GM23338 (cell line): ENCODE results near the gene FRAS1. TPM values are rescaled to one million over a fixed set of nuclear protein-coding genes. Genes with fewer than 3 reads are reported as not detected.

Source experiments
- ATAC-seq: fragments of 200-7000 bp; cut with Tn5 transposase; 3 replicates; pipeline ENCODE4 v1.9.1; 2020
- DNase-seq: peaks from one replicate; pipeline ENCODE4 v3.0.0-alpha.2; 2015; ENCODE audit warnings: low spot score
- H2AFZ ChIP-seq: fragments of 200-600 bp; sonication (generic); 2 replicates; pipeline ENCODE4 v1.8.0; 2016; ENCODE audit warnings: antibody characterized with exemption, mild to moderate bottlenecking, moderate library complexity
- H3F3A ChIP-seq: fragments of 200-600 bp; sonication (generic); replicated peaks from 2 replicates; pipeline ENCODE4 v1.8.0; 2017; ENCODE audit warnings: antibody characterized with exemption, mixed run types, low read depth
- H3K27ac ChIP-seq: fragments of 200-600 bp; sonication (generic); 2 replicates; pipeline ENCODE4 v1.6.1; 2016; ENCODE audit warnings: low read depth
- H3K27me3 ChIP-seq: fragments of 200-600 bp; sonication (generic); 2 replicates; pipeline ENCODE4 v1.8.0; 2016; ENCODE audit warnings: mild to moderate bottlenecking, mixed run types, moderate library complexity; ENCODE audit not compliant: insufficient read depth
- H3K36me3 ChIP-seq: fragments of 200-600 bp; sonication (generic); 2 replicates; pipeline ENCODE4 v1.8.0; 2016; ENCODE audit warnings: mild to moderate bottlenecking; ENCODE audit not compliant: insufficient read depth
- H3K4me1 ChIP-seq: fragments of 200-600 bp; sonication (generic); 2 replicates; pipeline ENCODE4 v1.8.0; 2016; ENCODE audit warnings: mild to moderate bottlenecking, moderate library complexity; ENCODE audit not compliant: insufficient read depth
- H3K4me2 ChIP-seq: fragments of 200-600 bp; sonication (generic); 2 replicates; pipeline ENCODE4 v1.7.1; 2017; ENCODE audit warnings: mixed run types
- H3K4me3 ChIP-seq: fragments of 200-600 bp; sonication (generic); 2 replicates; pipeline ENCODE4 v1.6.1; 2016; ENCODE audit warnings: mixed run types
- H3K79me2 ChIP-seq: fragments of 200-600 bp; sonication (generic); replicated peaks from 2 replicates; pipeline ENCODE4 v1.8.0; 2017; ENCODE audit warnings: mild to moderate bottlenecking; ENCODE audit not compliant: insufficient read depth
- H3K9me2 ChIP-seq: fragments of 200-600 bp; sonication (generic); 2 replicates; pipeline ENCODE4 v1.8.0; 2017; ENCODE audit not compliant: insufficient read depth
- H4K20me1 ChIP-seq: fragments of 200-600 bp; sonication (generic); replicated peaks from 2 replicates; pipeline ENCODE4 v1.8.0; 2017; ENCODE audit warnings: mild to moderate bottlenecking; ENCODE audit not compliant: insufficient read depth
- H3K27ac Mint-ChIP-seq: 2 replicates; pipeline ENCODE4 v1.8.0; 2020; ENCODE audit warnings: inconsistent platforms, mild to moderate bottlenecking, moderate library complexity, mixed read lengths
- H3K27me3 Mint-ChIP-seq: 3 replicates; pipeline ENCODE4 v1.8.0; 2022; ENCODE audit warnings: low read depth, mild to moderate bottlenecking, moderate library complexity, mixed read lengths, inconsistent platforms; ENCODE audit not compliant: insufficient read depth, poor library complexity
- H3K36me3 Mint-ChIP-seq: 3 replicates; pipeline ENCODE4 v1.8.0; 2021; ENCODE audit warnings: low read depth, mild to moderate bottlenecking, inconsistent platforms, moderate library complexity, mixed read lengths
- H3K4me1 Mint-ChIP-seq: 3 replicates; pipeline ENCODE4 v1.8.0; 2020; ENCODE audit warnings: mild to moderate bottlenecking, inconsistent platforms, mixed read lengths
- H3K4me3 Mint-ChIP-seq: 3 replicates; pipeline ENCODE4 v1.8.0; 2021; ENCODE audit warnings: moderate library complexity, mild to moderate bottlenecking, inconsistent platforms, mixed read lengths
- H3K9me3 Mint-ChIP-seq: 3 replicates; pipeline ENCODE4 v1.8.0; 2020; ENCODE audit warnings: moderate library complexity, mild to moderate bottlenecking, inconsistent platforms, mixed read lengths
- CREB1 ChIP-seq: fragments of 250-450 bp; sonication (Bioruptor Pico); IDR thresholded peaks from 2 replicates; pipeline ENCODE4 v1.5.0; 2020; ENCODE audit warnings: low read depth, mild to moderate bottlenecking, moderate library complexity
- EZH2 ChIP-seq: fragments of 200-600 bp; sonication (generic); IDR thresholded peaks from one replicate; pipeline ENCODE4 v1.8.0; 2017; ENCODE audit warnings: antibody characterized with exemption, mild to moderate bottlenecking, low read depth; ENCODE audit not compliant: unreplicated experiment
- EZH2phosphoT487 ChIP-seq: fragments of 200-600 bp; sonication (generic); IDR thresholded peaks from one replicate; pipeline ENCODE4 v1.8.1; 2018; ENCODE audit warnings: antibody characterized with exemption; ENCODE audit not compliant: unreplicated experiment
- JUNB ChIP-seq: IDR thresholded peaks from one replicate; pipeline ENCODE4 v1.6.1; 2016; ENCODE audit warnings: antibody characterized with exemption; ENCODE audit not compliant: unreplicated experiment
- NANOG ChIP-seq: IDR thresholded peaks from 2 replicates; pipeline ENCODE4 v1.6.1; 2016; ENCODE audit warnings: antibody characterized with exemption, borderline replicate concordance
- POLR2AphosphoS5 ChIP-seq: IDR thresholded peaks from 2 replicates; pipeline ENCODE4 v1.6.1; 2016; ENCODE audit warnings: antibody characterized with exemption, low read depth
- STAT1 ChIP-seq: IDR thresholded peaks from one replicate; pipeline ENCODE4 v1.6.1; 2016; ENCODE audit warnings: antibody characterized with exemption; ENCODE audit not compliant: unreplicated experiment
- ZNF114 ChIP-seq: fragments of 250-450 bp; sonication (Bioruptor Pico); IDR thresholded peaks from 2 replicates; pipeline ENCODE4 v1.5.0; 2020; ENCODE audit warnings: mild to moderate bottlenecking, moderate library complexity
- ZNF331 ChIP-seq: fragments of 250-450 bp; sonication (Bioruptor Pico); IDR thresholded peaks from 2 replicates; pipeline ENCODE4 v1.5.0; 2020; ENCODE audit warnings: low read depth, mild to moderate bottlenecking, moderate library complexity
- polyA plus RNA-seq: library from polyadenylated mRNA; unstranded; fragments of >200 nt; fragmentation: Nextera tagmentation; extraction: Ambion mirVana; gene quantifications from 2 replicates; pipeline ENCODE4 v1.2.1, GENCODE V29; 2016
- total RNA-seq: library from RNA; depleted of rRNA; stranded (reverse); fragments of >200 nt; shearing (Covaris generic); gene quantifications from 2 replicates; pipeline ENCODE4 v1.2.3, GENCODE V29; 2014
- TF ChIP-seq, protein P1 (sequence below): fragments of 250-450 bp; sonication (Bioruptor Pico); IDR thresholded peaks from 2 replicates; pipeline ENCODE4 v1.5.0; 2020; ENCODE audit warnings: mild to moderate bottlenecking, moderate library complexity
- TF ChIP-seq, protein P2 (sequence below): IDR thresholded peaks from one replicate; pipeline ENCODE4 v1.6.1; 2018; ENCODE audit warnings: antibody characterized with exemption; ENCODE audit not compliant: unreplicated experiment
- TF ChIP-seq, protein P3 (sequence below): IDR thresholded peaks from 2 replicates; pipeline ENCODE4 v1.6.1; 2016; ENCODE audit warnings: antibody characterized with exemption
- TF ChIP-seq, protein P4 (sequence below), 2 experiments: fragments of 200-600 bp in 1 of 2; sonication (generic) in 1 of 2; conservative IDR thresholded peaks; 2 replicates each; pipeline versions ENCODE4 v1.5.1 to v1.6.1; 2016 to 2017; ENCODE audit warnings: antibody characterized with exemption in 2 of 2, low read depth in 2 of 2, mild to moderate bottlenecking in 2 of 2, moderate library complexity in 1 of 2

Gene FRAS1
- total and polyA plus RNA-seq, 2 experiments from 2014 or later, result 12.4 to 108 TPM

DNA sequence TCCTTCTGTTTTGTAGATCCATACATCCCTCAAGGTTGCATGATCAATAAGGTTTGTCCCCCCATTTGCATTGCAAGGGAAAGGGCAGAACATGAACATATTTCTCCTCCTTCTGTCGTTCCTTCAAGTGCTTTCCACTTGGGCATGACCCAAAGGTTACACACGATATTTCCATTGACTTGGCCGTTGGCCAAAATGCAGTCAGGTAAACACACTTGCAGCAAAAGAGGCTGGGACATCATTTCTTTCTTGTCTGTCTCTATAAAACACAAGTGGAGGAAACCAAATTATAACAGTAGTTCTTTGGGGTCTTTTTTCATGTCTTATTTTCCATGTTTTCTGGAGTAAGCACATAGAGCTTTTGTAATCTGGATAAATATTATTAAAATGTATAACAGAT lies 156.1 kb downstream of the FRAS1 start:
- Mint-ChIP-seq H3K4me1 (peaks cover 29% of the 10 kb centered on the region), H3K36me3 (peaks cover 2% of the 10 kb centered on the region; the same call in 2 of the 3 replicates), H3K27ac (no peak overlapping the region), H3K4me3 (no peak overlapping the region), H3K9me3 (peaks cover 2% of the 10 kb centered on the region; the same call in 1 of the 3 replicates), H3K27me3 (peaks cover 1% of the 10 kb centered on the region)
- TF ChIP-seq, protein P1, sequence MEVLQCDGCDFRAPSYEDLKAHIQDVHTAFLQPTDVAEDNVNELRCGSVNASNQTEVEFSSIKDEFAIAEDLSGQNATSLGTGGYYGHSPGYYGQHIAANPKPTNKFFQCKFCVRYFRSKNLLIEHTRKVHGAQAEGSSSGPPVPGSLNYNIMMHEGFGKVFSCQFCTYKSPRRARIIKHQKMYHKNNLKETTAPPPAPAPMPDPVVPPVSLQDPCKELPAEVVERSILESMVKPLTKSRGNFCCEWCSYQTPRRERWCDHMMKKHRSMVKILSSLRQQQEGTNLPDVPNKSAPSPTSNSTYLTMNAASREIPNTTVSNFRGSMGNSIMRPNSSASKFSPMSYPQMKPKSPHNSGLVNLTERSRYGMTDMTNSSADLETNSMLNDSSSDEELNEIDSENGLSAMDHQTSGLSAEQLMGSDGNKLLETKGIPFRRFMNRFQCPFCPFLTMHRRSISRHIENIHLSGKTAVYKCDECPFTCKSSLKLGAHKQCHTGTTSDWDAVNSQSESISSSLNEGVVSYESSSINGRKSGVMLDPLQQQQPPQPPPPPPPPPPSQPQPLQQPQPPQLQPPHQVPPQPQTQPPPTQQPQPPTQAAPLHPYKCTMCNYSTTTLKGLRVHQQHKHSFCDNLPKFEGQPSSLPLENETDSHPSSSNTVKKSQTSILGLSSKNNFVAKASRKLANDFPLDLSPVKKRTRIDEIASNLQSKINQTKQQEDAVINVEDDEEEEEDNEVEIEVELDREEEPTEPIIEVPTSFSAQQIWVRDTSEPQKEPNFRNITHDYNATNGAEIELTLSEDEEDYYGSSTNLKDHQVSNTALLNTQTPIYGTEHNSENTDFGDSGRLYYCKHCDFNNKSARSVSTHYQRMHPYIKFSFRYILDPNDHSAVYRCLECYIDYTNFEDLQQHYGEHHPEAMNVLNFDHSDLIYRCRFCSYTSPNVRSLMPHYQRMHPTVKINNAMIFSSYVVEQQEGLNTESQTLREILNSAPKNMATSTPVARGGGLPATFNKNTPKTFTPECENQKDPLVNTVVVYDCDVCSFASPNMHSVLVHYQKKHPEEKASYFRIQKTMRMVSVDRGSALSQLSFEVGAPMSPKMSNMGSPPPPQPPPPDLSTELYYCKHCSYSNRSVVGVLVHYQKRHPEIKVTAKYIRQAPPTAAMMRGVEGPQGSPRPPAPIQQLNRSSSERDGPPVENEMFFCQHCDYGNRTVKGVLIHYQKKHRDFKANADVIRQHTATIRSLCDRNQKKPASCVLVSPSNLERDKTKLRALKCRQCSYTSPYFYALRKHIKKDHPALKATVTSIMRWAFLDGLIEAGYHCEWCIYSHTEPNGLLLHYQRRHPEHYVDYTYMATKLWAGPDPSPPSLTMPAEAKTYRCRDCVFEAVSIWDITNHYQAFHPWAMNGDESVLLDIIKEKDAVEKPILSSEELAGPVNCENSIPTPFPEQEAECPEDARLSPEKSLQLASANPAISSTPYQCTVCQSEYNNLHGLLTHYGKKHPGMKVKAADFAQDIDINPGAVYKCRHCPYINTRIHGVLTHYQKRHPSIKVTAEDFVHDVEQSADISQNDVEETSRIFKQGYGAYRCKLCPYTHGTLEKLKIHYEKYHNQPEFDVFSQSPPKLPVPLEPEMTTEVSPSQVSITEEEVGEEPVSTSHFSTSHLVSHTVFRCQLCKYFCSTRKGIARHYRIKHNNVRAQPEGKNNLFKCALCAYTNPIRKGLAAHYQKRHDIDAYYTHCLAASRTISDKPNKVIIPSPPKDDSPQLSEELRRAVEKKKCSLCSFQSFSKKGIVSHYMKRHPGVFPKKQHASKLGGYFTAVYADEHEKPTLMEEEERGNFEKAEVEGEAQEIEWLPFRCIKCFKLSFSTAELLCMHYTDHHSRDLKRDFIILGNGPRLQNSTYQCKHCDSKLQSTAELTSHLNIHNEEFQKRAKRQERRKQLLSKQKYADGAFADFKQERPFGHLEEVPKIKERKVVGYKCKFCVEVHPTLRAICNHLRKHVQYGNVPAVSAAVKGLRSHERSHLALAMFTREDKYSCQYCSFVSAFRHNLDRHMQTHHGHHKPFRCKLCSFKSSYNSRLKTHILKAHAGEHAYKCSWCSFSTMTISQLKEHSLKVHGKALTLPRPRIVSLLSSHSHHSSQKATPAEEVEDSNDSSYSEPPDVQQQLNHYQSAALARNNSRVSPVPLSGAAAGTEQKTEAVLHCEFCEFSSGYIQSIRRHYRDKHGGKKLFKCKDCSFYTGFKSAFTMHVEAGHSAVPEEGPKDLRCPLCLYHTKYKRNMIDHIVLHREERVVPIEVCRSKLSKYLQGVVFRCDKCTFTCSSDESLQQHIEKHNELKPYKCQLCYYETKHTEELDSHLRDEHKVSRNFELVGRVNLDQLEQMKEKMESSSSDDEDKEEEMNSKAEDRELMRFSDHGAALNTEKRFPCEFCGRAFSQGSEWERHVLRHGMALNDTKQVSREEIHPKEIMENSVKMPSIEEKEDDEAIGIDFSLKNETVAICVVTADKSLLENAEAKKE, result no peak
- TF ChIP-seq POLR2AphosphoS5 (no peak), CREB1 (CRISPR knock-in tag) (no peak), EZH2phosphoT487 (no peak), ZNF114 (CRISPR knock-in tag) (no peak), JUNB (no peak), EZH2 (no peak), NANOG (no peak), ZNF331 (CRISPR knock-in tag) (no peak), STAT1 (no peak)
- TF ChIP-seq, protein P2, sequence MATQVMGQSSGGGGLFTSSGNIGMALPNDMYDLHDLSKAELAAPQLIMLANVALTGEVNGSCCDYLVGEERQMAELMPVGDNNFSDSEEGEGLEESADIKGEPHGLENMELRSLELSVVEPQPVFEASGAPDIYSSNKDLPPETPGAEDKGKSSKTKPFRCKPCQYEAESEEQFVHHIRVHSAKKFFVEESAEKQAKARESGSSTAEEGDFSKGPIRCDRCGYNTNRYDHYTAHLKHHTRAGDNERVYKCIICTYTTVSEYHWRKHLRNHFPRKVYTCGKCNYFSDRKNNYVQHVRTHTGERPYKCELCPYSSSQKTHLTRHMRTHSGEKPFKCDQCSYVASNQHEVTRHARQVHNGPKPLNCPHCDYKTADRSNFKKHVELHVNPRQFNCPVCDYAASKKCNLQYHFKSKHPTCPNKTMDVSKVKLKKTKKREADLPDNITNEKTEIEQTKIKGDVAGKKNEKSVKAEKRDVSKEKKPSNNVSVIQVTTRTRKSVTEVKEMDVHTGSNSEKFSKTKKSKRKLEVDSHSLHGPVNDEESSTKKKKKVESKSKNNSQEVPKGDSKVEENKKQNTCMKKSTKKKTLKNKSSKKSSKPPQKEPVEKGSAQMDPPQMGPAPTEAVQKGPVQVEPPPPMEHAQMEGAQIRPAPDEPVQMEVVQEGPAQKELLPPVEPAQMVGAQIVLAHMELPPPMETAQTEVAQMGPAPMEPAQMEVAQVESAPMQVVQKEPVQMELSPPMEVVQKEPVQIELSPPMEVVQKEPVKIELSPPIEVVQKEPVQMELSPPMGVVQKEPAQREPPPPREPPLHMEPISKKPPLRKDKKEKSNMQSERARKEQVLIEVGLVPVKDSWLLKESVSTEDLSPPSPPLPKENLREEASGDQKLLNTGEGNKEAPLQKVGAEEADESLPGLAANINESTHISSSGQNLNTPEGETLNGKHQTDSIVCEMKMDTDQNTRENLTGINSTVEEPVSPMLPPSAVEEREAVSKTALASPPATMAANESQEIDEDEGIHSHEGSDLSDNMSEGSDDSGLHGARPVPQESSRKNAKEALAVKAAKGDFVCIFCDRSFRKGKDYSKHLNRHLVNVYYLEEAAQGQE, result no peak
- TF ChIP-seq, protein P3, sequence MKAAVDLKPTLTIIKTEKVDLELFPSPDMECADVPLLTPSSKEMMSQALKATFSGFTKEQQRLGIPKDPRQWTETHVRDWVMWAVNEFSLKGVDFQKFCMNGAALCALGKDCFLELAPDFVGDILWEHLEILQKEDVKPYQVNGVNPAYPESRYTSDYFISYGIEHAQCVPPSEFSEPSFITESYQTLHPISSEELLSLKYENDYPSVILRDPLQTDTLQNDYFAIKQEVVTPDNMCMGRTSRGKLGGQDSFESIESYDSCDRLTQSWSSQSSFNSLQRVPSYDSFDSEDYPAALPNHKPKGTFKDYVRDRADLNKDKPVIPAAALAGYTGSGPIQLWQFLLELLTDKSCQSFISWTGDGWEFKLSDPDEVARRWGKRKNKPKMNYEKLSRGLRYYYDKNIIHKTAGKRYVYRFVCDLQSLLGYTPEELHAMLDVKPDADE, result no peak
- TF ChIP-seq, protein P4, sequence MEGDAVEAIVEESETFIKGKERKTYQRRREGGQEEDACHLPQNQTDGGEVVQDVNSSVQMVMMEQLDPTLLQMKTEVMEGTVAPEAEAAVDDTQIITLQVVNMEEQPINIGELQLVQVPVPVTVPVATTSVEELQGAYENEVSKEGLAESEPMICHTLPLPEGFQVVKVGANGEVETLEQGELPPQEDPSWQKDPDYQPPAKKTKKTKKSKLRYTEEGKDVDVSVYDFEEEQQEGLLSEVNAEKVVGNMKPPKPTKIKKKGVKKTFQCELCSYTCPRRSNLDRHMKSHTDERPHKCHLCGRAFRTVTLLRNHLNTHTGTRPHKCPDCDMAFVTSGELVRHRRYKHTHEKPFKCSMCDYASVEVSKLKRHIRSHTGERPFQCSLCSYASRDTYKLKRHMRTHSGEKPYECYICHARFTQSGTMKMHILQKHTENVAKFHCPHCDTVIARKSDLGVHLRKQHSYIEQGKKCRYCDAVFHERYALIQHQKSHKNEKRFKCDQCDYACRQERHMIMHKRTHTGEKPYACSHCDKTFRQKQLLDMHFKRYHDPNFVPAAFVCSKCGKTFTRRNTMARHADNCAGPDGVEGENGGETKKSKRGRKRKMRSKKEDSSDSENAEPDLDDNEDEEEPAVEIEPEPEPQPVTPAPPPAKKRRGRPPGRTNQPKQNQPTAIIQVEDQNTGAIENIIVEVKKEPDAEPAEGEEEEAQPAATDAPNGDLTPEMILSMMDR (conservative IDR thresholded peaks at IDR 0.05; ENCODE audit: low read depth in 2 of 2), result no peak
- Histone ChIP-seq H3K9me2 (peaks cover 13% of the 10 kb centered on the region; the same call in 1 of the 2 replicates), H4K20me1 (peaks cover 8% of the 10 kb centered on the region; the same call in 1 of the 2 replicates), H2AFZ (no peak overlapping the region), H3K27ac (no peak overlapping the region), H3K4me1 (peaks cover 17% of the 10 kb centered on the region), H3K27me3 (no peaks in the 10 kb centered on the region), H3K4me3 (no peak overlapping the region), H3K79me2 (peaks cover 78% of the 10 kb centered on the region), H3K4me2 (no peak overlapping the region), H3K36me3 (no peaks in the 10 kb centered on the region), H3F3A (no peaks in the 10 kb centered on the region)
- no peak for DNase-seq
- ATAC-seq, result no peak
